GM19099 (cell line): Measurements from ENCODE around the gene FCGBP.

Experiments
- POLR2A ChIP-seq: IDR thresholded peaks from 3 replicates; pipeline ENCODE4 v1.6.1; 2011; ENCODE audit warnings: low read depth; ENCODE audit not compliant: insufficient read length; ENCODE audit errors: extremely low read depth

FCGBP gene

GRCh38 chr19:39951686-39952085, 17.3 kb upstream of the FCGBP start:
- TF ChIP-seq POLR2A = no peak

DNA sequence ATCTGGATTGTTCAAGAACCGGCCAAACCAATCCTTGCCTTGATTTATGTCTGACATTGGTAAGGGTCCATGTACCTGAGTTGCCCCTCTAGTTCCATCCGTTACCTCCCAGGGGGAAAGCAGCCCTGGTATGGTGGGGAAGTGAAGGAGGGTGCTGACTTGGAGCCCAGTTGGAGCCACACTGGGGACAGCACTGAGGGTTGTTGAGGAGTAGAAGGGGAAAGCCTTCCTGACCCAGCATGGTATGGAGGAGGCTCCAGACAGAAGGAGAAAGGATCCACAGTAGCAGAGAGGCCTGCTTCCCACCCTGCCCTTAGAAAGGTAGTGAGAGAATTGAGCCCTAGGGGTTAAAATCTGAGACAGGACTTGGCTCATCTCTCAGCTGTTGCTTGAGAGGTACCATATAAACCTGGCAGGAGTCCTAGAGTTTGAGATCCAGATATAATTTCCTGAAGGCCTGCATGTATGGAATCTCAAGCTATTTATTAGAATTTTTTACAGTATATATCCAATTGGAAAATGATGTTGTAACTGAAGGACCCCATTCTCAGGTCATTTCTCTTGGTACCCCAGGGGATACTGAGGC, 16.7 kb upstream of the FCGBP start:
- TF ChIP-seq POLR2A = no peak

DNA sequence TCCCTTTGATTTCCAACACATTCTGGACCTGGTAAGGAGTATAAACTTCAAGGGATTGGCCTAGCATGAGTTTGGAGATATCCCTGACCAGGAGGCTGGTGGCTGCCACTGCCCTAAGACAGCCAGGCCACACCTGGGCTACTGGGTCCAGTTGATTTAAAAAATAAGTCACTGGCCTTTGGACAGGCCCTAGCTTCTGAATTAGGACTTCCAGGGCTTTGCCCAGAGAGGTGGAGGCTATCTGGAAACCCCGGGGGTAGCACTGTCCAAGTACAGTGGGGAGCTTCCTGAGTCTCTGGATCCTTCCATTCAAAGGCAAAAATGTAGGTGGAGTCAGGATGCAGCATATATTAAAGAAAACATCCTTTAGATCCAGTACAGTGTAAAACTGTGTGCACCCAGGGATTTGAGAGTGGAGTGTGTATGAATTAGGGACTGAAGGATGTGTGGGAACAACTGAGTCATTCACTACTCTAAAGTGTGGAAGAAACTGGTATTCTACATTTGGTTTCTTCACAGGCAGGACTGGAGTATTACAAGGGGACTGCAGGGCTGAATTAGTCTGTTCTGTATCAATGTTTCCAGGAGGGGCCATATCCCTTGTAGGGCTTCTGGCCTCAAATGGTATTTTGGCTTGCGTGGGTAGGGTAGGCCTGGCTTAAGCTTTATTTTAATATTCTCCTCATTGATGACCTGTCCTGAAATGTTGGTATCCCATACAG, 14.8 kb upstream of the FCGBP start:
- TF ChIP-seq POLR2A = no peak

DNA sequence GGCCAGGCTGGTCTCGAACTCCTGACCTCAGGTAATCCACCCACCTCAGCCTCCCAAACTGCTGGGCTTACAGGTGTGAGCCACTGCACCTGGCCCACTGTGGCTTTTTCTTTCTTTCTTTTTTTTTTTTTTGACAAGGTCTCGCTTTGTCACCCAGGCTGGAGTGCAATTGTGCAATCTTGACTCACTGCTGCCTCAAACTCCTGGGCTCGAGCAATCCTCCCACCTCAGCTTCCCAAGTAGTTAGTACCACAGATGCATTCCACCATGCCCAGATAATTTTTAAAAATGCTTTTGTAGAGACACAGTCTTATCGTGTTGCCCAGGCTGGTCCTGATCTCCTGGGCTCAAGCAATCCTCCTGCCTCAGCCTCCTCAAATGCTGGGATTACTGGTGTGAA, 12.1 kb upstream of the FCGBP start:
- TF ChIP-seq POLR2A = no peak

DNA sequence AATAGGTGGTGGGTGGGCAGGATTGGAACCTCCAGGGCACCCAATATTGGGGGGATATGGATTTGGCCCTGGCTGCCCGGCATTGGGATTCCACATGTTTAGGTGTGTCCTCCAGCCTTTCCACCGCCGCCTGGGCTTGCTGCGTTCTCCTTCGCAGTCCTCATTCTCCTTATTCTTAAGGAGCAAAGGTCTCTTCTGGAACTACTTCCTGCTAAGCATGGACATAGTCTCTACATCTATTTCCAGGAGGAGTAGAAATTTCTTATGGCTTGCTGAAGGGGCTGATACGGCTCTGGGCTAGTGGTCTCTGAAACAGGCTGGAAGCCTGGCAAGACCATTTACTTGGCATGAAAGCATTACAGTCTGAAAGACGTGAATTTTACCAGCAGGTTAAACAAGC, 9.2 kb upstream of the FCGBP start:
- TF ChIP-seq POLR2A = no peak

DNA sequence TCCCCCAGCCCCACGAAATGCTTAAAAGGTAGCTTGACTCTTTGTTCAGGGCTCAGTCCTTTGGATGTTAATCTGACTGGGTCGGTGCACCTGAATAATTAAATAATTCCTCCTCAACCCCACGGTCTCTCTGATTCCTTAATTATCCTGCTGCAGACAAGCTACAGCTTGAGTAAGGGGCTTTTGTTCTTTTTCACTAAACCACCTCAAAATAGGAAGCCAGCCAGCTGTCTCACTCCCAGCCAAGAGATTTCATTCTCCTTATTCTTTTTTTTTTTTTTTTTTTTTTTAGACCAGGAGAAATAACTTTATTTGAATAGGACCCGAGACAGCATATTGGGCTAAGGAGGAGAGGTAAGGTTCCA, 7.9 kb upstream of the FCGBP start:
- TF ChIP-seq POLR2A = no peak

- TF ChIP-seq POLR2A = no peak
These were observed 7.4 kb upstream of the FCGBP start for GRCh38 chr19:39941615-39942365.

- no peak for TF ChIP-seq POLR2A
These were observed 6.7 kb upstream of the FCGBP start for GRCh38 chr19:39941151-39941550.

DNA sequence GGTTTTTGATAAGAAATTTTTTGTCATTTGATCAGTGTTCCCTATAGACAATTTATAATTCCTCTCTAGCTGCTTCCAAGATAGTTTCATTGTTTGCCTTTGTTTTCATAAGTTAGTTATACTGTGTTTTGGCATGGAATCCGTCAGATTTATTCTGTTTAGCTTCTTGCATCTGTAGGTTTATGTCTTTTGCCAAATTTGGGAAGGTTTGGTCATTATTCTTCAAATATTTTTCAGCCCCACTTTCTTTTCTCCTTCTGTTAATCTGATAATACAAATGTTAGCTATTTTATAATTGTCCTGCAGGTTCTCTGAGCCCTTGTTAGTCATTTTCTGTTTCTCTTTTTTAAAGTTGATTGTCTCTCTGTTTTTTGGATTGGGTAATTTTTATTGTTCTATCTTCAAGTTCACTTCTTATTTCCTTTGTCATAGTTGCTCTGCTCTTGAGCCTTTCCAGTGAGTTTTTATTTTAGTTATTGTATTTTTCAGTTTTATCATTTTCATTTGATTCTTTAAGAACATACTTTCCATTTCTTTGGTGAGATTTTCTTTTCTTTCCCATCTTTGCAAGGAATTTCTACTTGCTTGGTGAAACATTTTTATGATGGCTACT, 5.9 kb upstream of the FCGBP start:
- TF ChIP-seq POLR2A = no peak

- TF ChIP-seq POLR2A = no peak
These were observed 5.1 kb upstream of the FCGBP start for GRCh38 chr19:39939556-39939955.

DNA sequence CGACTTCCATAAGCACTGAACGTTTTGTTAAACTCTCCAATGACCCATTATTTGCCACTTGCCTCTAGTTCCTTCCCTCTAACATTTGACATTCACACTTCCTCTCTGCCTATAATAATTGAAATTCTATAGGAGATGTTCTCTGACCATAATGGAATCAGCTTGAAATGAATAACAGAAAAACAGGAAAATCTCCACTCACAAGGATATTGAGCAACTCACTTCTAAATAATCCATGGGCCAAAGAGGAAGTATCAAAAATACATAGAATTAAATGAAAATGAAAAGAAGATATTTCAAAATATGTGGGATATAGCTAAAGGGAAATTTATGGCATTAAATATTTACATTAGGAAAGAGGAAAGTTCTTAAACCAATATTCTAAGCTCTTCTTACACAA, 3.4 kb upstream of the FCGBP start:
- TF ChIP-seq POLR2A = no peak

GRCh38 chr19:39937094-39937720, 2.8 kb upstream of the FCGBP start:
- no peak for TF ChIP-seq POLR2A

DNA sequence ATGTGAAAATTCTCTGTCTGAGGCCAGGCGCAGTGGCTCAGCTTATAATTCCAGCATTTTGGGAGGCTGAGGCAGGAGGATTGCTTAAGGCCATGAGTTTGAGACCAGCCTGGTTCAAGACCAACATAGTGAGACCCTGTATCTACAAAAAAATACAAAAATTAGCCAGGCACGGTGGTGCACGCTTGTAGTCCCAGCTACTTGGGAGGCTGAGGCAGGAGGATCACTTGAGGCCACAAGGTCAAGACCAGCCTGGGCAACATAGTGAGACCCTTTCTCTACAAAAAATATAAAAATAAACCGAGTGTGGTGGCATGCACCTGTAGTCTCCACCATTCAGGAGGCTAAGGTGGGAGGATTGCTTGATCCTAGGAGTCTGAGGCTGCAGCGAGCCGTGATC, 2.2 kb upstream of the FCGBP start:
- TF ChIP-seq POLR2A = no peak

GRCh38 chr19:39936020-39936419, 1.6 kb upstream of the FCGBP start:
- no peak for TF ChIP-seq POLR2A

GRCh38 chr19:39935364-39935661, 879 bp upstream of the FCGBP start:
- TF ChIP-seq POLR2A = no peak
